DND-41 (cell line): ENCODE results near the gene ADRB1.

ENCODE experiments used
- ATAC-seq: fragments of 200-7000 bp; cut with Tn5 transposase; 3 replicates; pipeline ENCODE4 v1.9.1; 2021; ENCODE audit warnings: low read depth; ENCODE audit not compliant: insufficient read depth
- DNase-seq: peaks from one replicate; pipeline ENCODE4 v3.0.0-alpha.2; 2020
- H2AFZ ChIP-seq: 2 replicates; pipeline ENCODE4 v1.6.0; 2012; ENCODE audit warnings: low read depth, low read length
- H3K27ac ChIP-seq: 2 replicates; pipeline ENCODE4 v1.5.1; 2012; ENCODE audit warnings: low read length, inconsistent platforms
- H3K27me3 ChIP-seq: fragments of 200-600 bp; sonication (generic); 2 replicates; pipeline ENCODE4 v1.6.0; 2012; ENCODE audit warnings: low read length, mild to moderate bottlenecking, inconsistent platforms; ENCODE audit not compliant: insufficient read depth, poor library complexity
- H3K36me3 ChIP-seq: 2 replicates; pipeline ENCODE4 v1.5.1; 2012; ENCODE audit warnings: low read length, inconsistent platforms; ENCODE audit not compliant: insufficient read depth
- H3K4me1 ChIP-seq: 2 replicates; pipeline ENCODE4 v1.5.1; 2012; ENCODE audit warnings: mild to moderate bottlenecking, low read length; ENCODE audit not compliant: insufficient read depth
- H3K4me2 ChIP-seq: 2 replicates; pipeline ENCODE4 v1.6.0; 2012; ENCODE audit warnings: mild to moderate bottlenecking, moderate library complexity, low read length, inconsistent platforms; ENCODE audit not compliant: insufficient read depth
- H3K4me3 ChIP-seq, 2 experiments: fragments of 200-600 bp in 1 of 2; shearing (Covaris generic) in 1 of 2; 2 replicates each; pipeline ENCODE4 v1.5.1; 2012 to 2016; ENCODE audit warnings: inconsistent platforms in 2 of 2, low read length in 2 of 2, mild to moderate bottlenecking in 2 of 2, low read depth in 1 of 2, moderate library complexity in 1 of 2
- H3K79me2 ChIP-seq: 2 replicates; pipeline ENCODE4 v1.6.0; 2012; ENCODE audit warnings: low read length, inconsistent platforms; ENCODE audit not compliant: insufficient read depth
- H3K9ac ChIP-seq: 2 replicates; pipeline ENCODE4 v1.6.0; 2012; ENCODE audit warnings: low read depth, mild to moderate bottlenecking, inconsistent platforms, low read length, moderate library complexity
- H3K9me3 ChIP-seq: 2 replicates; pipeline ENCODE4 v1.5.1; 2012; ENCODE audit warnings: low read length, moderate library complexity, mild to moderate bottlenecking, inconsistent platforms; ENCODE audit not compliant: insufficient read depth, severe bottlenecking
- H4K20me1 ChIP-seq: 2 replicates; pipeline ENCODE4 v1.6.0; 2012; ENCODE audit warnings: low read length; ENCODE audit not compliant: insufficient read depth
- CTCF ChIP-seq: IDR thresholded peaks from 2 replicates; pipeline ENCODE4 v1.5.1; 2012; ENCODE audit warnings: borderline replicate concordance, low read length, moderate library complexity, mild to moderate bottlenecking; ENCODE audit not compliant: poor library complexity, severe bottlenecking; ENCODE audit errors: extremely low read depth
- EZH2 ChIP-seq: IDR thresholded peaks from 3 replicates; pipeline ENCODE4 v1.6.1; 2012; ENCODE audit warnings: borderline replicate concordance, low read depth, mild to moderate bottlenecking, moderate library complexity, low read length, inconsistent platforms; ENCODE audit not compliant: severe bottlenecking

The ADRB1 gene

GRCh38 chr10:114024876-114025610 lies 18.6 kb upstream of the ADRB1 start:
- Histone ChIP-seq H3K9me3 (no peaks in the 10 kb centered on the region), H3K27ac (peak overlapping the region; percentile 21; the same call in 1 of the 2 replicates), H3K36me3 (no peaks in the 10 kb centered on the region), H3K4me2 (peak overlapping the region; percentile 15), H4K20me1 (no peaks in the 10 kb centered on the region), H3K4me1 (peaks cover 24% of the 10 kb centered on the region), H3K4me3 (no peak overlapping the region), H2AFZ (no peak overlapping the region), H3K27me3 (no peaks in the 10 kb centered on the region), H3K79me2 (no peaks in the 10 kb centered on the region), H3K9ac (no peak overlapping the region)
- DNase-seq (peak; percentile 66), ATAC-seq (peak; percentile 95)
- TF ChIP-seq CTCF = no peak
- TF ChIP-seq EZH2 = no peak

- H3K36me3 ChIP-seq = no peaks in the 10 kb centered on the region
- ATAC-seq (no peak), DNase-seq (no peak)
- peaks cover 24% of the 10 kb centered on the region for H3K4me1 ChIP-seq
- no peak overlapping the region for H3K9ac ChIP-seq
- no peaks in the 10 kb centered on the region for H3K79me2 ChIP-seq
- no peak overlapping the region for H3K4me3 ChIP-seq
- H3K27ac ChIP-seq = no peak overlapping the region
- no peak overlapping the region for H2AFZ ChIP-seq
- H3K9me3 ChIP-seq = no peaks in the 10 kb centered on the region
- H3K4me2 ChIP-seq = no peak overlapping the region
- H4K20me1 ChIP-seq = no peaks in the 10 kb centered on the region
- H3K27me3 ChIP-seq = no peaks in the 10 kb centered on the region
- TF ChIP-seq EZH2 (no peak), CTCF (no peak)
Measured at GRCh38 chr10:114025611-114026130, 18.0 kb upstream of the ADRB1 start.

GRCh38 chr10:114026189-114027040 lies 17.3 kb upstream of the ADRB1 start:
- H3K27ac ChIP-seq = no peak overlapping the region
- H3K4me3 ChIP-seq = no peak overlapping the region
- DNase-seq (no peak), ATAC-seq (no peak)
- H3K79me2 ChIP-seq = no peaks in the 10 kb centered on the region
- H3K27me3 ChIP-seq = no peaks in the 10 kb centered on the region
- H3K9me3 ChIP-seq = no peaks in the 10 kb centered on the region
- peaks cover 24% of the 10 kb centered on the region for H3K4me1 ChIP-seq
- H3K4me2 ChIP-seq = no peak overlapping the region
- no peak overlapping the region for H3K9ac ChIP-seq
- TF ChIP-seq EZH2 (no peak), CTCF (no peak)
- H4K20me1 ChIP-seq = no peaks in the 10 kb centered on the region
- no peaks in the 10 kb centered on the region for H3K36me3 ChIP-seq
- no peak overlapping the region for H2AFZ ChIP-seq
